Stimulated activated CD4-positive, alpha-beta T cell treated with anti-CD3 and anti-CD28 coated beads, Interleukin-4, amount 100 ng/mL, for 1 hour (primary cell): ENCODE results near the gene TTLL11.
"Not testable (repeated sequence)": the region's sequence is repeated elsewhere in the genome, so short reads cannot be mapped to it uniquely, and the experiment has no call there.

Experiments
- DNase-seq: peaks from one replicate; pipeline ENCODE4 v3.0.0-alpha.2; 2020

The TTLL11 gene

DNA sequence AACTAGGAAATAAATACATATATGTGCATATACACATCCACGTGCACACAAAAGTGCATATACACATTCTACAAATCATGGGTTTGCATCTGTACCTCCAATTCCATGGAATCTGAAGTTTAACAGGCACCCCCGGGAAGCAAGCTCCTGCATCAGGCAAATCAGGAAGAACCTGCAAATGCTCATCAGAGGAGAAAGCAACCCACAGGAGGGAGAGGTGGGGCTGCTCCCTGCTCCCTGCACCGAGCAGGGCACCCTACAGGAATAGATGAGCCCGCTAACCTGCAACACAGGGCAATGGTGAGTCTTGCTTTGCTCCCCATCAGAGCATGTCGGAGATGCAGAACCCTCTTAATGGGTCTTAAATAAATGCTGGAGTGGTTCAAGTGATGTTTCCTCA lies 290.4 kb downstream of the TTLL11 start:
- no peak for DNase-seq

DNA sequence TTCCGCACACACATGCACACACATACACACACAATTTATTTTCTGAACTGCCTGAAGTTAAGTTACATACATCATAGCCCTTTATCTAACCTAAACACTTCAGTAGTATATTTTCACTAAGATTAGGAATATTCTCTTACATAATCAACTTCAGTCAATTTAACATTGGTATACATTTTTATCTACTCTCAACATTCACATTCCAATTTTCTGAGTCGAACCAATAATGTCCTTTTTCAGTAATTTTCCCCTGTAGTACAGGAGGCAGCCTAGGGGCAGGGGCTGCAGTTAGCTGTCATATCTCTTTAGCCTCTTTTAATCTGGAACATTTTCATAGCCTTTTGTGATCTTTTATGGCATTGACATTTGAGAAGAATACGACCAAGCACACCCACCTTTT lies 291.5 kb downstream of the TTLL11 start:
- DNase-seq: no peak

DNA sequence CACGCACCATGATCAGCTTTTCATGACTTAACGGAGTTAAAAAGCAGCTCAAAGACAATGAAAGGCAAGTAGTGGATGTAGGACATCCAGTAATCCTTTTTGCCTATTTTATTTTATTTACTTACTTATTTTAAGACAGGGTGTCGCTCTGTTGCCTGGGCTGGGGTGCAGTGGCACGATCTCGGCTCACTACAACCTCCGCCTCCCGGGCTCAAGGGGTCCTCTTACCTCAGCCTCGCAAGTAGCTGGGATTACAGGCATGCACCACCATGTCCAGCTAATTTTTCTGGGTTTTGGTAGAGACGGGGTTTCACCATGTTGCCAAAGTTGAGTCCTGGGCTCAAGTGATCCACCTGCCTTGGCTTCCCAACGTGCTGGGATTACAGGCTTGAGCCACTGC lies 292.7 kb downstream of the TTLL11 start:
- no peak for DNase-seq

GRCh38 chr9:121798941-121799340 lies 294.2 kb downstream of the TTLL11 start:
- no peak for DNase-seq

DNA sequence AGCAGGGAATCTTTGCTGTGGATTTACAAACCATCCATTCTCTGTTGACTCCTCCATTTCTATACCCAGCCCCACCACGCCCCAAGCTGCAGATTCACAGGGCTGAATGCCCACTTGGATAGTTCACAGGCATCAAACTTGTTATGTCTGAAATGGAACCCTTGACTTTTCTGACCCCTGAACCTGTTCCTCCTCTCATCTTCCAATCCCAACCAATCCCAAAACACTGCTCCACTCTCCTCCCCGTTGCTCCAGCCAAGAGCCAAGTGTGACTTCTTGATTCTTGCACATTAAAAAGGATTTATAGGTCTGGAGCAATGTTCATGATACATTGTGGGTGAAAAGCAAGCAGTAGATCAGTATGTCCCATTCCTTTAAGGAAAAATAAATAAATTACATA lies 296.0 kb downstream of the TTLL11 start:
- DNase-seq: no peak

DNA sequence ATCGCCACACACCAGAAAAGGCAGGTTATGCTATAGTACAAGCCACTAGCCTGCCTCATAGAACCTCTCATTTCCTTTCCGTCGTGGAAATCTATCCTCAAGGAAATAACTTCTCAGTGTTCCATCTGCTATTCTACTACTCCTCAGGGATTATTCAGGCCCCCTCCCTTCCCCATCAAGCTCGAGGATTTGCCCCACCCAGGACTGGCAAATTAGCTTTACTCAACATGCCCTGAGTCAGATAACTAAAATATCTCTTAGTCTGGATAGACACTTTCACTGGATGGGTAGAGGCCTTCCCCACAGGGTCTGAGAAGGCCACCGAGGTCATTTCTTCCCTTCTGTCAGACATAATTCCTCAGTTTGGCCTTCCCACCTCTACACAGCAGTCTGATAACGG lies 298.8 kb downstream of the TTLL11 start:
- DNase-seq: not testable (repeated sequence)

GRCh38 chr9:121792476-121792875 lies 300.6 kb downstream of the TTLL11 start:
- DNase-seq: not testable (repeated sequence)

DNA sequence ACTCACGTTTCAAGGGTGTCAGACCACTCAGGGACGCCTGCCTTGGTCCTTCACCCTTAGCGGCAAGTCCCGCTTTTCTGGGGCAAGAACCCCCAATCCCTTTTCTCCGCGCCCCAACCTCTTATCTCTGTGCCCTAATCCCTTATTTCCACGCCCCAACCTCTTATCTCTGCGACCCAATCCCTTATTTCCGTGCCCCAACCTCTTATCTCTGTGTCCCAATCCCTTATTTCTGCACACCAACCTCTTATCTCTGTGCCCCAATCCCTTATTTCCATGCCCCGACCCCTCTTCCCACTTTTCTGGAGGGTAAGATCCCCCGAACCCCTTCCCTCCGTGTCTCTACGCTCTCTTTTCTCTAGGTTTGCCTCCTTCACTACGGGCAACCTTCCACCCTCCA lies 302.3 kb downstream of the TTLL11 start:
- DNase-seq: no peak

DNA sequence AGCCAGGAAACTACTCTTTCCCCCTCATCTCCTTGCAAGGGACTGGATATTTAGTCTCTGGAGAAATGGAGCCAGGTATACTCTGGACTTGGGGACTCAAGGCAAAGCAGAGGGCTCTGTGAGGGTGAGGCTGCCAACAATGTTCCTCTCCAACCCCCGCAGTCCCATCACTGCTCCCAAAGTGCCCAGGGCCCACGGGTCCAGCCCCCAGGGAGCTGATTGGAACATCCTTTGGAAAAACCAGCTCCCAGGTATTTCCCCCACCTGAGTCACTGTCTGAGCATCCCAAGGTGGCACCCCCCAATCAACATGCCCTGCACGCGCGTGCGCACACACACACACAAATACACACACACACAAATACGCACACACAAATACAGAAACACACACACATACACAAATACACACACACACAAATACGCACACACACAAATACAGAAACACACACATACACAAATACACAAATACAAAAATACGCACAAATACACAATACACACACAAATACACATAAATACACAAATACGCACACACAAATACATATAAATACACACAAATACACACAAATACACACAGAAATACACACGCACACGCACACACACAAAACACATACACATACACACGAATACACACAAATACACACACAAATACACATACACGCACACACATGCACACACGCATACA lies 304.3 kb downstream of the TTLL11 start:
- DNase-seq: no peak

DNA sequence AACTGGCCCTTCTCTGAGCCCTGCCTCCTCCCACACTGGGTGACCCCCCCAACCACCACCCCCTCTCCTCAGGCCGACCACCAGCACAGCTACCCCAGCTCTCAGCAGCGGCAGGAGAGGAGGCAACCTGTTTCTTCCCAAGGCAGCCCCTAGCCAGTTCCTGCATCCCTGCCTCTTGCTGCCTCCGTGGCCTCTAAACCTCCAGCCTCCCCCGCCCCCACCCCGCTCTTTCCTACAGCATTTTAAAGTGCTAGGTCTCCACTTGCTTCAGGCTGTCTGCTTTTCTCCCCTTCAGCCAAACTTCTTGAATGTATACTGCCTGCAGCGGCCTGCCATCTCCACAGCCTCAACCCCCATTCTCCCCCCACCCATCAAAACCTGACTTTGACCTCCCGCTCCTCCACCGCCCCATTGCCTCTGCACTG lies 306.1 kb downstream of the TTLL11 start:
- no peak for DNase-seq

DNA sequence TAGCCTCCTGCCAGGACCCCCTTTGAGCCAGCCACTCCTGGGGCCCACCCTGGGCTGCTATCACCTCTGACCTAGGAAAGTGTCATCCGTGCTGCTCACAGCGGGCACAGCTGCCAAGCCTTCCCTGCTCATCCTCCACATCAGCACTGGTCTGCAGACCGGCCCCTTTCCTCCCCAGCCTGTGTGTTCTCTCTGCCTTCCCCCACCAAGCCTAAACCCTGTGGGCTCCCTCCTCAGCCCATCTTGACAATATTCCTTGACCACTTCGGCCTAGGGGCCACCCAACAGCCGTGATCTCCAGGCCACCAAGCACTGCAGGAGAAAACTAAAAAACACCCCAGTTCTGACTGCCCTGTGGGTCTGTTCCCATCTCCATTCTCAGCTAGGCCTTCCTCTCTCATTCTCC lies 306.6 kb downstream of the TTLL11 start:
- no peak for DNase-seq

DNA sequence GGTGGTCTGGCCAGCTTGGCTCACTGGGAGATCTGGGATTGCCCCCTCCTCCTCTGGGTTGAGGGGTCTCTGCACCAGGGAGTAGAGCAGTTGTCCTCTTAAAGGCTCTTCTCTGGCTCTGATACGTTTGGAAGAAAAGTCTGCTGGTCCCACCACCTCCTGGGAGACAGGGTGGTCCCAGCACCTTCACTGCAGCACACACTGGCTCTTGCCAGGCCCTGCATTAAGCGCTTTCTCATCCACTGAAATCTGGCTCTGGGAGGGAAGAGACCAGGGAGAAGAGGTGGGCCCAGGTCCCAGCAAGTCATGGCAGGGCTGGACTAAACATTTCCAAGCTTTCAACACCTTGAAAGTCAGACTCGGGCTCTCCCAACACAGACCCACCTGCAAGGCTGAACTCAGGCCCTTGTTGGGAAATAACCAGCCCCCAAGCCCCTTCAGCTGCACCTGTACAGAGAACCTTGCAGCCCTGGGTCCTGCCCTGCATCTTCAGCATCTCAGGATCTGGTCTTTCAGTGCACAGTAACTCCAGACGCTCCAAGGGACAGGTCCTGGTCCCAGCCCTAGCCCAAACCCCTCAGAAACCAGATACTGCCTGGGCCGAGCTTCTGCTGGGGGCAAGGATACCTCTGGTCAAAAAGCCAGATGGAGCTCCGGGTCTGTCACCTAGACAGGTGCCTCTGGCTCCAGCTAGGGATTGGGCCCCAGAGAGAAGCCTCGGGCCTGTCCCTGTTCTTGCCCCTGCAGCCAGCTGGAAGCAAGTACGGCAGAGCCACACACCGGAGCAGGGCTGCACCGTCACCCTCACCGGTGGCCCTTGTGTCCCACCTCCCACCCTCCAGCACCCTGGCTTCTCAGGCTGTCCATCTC lies 307.2 kb downstream of the TTLL11 start:
- no peak for DNase-seq

DNA sequence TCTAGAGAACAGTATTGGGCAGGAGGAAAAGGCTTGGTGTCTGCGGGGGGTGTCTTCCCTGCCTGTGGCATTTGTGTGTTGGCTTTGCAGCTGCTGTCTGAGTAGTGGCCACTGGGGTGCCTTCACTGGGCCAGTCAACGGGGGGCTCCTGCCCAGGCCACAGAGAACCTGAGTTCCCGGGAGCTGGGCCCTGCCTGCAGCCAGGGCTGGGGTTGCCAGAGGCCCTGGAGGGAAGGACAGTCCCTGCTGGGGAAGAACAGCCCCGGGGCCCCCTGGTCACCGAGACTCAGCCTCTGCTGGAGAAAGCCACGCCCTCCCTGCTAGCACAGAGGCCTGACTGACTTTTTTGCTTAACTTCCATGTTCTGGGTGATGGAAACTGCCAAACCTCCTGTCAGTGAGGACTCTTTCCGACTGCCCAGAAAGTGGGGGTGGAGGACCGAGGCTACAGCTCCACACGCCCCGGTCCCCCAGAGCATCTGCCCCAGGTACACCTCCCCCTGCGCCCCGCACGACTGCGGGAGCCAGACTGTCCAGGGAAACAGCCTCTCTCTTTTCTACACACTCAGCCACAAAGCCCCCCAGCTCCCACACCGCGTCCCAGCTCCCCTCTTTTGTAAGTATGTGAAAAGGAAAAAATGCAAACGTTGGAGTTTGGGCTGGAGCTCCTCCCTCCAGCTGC lies 308.2 kb downstream of the TTLL11 start:
- no peak for DNase-seq

DNA sequence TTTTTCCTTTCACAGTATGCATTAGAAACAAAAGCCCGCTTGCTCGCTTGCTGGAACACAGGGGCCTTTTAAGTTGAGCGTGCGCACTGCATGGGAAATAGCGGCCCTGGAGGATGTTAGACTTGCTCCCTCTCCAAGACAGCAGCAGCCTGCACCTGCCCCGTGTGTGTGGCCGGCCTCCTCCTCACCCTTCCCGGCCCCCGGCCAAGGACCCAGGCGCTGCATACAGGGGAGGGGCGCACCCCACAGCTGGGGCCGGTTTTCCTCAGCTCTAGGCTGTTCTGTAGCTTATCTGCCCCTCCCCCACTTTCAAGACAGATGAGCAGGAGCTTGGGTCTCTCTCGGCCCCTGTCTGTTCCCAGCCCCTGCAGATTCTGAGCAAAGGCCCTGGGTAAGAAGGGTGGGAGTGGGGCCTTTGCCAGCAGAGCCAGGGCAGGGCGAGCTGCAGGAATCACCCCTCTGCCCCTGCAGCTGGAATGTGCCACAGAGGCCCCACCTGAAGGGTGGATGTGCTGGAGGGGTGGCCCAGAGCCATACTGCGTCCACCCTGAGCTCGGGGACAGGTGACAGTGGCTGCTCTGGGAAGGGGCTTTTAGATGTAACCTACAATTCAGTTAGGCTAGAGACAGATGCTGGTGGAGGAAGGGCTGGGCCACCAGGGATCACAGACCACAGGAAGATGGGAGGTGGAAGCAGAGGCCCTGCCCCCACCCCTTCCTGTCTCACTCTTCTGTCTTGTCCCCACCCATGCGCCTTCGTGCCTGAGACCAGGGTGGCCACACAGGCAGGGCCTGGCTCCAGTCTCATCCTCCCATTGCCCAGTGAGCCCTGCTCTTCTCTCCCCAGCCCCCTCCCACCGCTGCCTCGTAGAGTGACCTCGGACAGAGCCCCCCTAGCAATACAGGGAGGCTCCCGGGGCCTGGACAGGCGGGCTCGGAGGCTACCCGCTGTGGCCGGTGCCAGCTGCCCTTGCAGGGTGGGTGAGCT lies 309.3 kb downstream of the TTLL11 start:
- DNase-seq: no peak

- no peak for DNase-seq
Measured at GRCh38 chr9:121783111-121783510, 310.0 kb downstream of the TTLL11 start.

GRCh38 chr9:121782514-121783110 lies 310.5 kb downstream of the TTLL11 start:
- DNase-seq: no peak

DNA sequence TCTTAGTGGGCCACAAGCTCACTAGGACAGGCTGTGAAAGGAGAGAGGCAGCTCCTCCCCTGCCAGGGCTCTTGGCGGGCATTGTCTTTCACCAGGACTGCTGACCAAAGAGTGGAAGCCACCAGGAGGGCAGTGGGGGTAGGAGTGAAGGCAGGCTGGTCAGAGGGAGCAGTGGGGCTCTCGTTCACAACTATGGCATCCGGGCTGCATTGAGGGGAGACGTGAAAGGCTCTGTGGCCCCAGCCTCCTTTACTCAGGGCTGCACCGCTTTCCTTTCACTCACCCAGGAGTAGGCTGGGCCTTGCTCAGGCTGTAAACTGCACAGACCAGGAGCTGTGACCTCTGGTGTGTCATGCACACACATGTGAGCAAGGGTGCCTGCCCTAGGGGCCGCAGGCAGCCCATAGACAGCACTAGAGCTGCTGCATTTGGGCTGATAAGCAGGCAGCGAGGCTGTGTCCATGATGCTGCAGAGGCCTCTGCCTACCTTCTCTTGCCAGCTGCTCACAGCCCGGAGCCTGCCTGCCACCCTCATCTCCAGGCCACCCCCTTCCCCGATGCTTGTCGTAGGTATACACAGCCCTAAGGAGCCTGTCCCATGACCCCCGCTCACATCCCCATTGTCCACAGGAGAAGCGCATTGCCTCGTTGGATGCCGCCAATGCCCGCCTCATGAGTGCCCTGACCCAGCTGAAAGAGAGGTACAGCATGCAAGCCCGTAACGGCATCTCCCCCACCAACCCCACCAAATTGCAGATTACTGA lies 311.2 kb downstream of the TTLL11 start:
- DNase-seq: no peak

GRCh38 chr9:121781145-121781548 lies 312.0 kb downstream of the TTLL11 start:
- no peak for DNase-seq

DNA sequence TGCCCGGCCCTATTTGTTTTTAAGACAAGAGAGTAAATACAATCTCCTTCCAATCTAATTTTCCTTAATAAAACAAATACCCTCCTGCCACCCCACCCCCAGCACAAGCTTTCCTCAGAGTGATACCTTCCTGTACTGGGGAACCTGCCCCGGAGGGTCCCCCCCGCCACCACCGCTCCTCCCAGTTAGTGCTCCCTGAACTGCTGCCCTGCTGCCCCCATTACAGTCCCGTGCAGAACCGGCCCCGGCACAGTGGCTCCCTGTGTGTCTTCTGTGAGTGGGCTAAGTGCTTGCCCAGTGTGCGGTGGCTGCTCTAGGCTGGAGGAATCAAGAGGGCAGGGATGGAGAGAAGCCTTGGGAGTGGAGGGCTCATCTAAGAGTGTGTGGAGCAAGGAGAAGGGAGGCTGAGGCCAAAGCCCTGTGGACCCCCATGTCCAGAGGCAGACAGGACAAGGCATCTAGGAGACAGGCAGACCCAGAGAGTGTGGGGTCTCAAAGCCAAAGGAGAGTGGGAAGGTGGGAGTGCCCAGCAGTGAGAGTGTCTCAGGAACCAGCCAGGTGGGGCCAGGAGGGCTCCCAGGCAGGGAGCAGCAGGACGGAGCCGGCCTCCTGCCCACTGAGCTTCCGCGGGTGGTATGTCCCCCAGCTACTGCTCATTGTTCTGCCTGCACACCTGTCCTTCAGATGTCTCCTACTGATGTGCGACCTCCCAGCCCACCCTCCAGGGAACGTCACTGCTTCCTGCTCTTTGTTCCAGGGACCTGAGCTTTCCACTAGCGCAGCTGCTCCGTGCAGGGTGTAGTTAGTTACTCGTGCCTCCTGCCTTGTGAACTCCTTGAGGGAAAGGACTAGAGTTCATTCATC lies 312.7 kb downstream of the TTLL11 start:
- DNase-seq: no peak

DNA sequence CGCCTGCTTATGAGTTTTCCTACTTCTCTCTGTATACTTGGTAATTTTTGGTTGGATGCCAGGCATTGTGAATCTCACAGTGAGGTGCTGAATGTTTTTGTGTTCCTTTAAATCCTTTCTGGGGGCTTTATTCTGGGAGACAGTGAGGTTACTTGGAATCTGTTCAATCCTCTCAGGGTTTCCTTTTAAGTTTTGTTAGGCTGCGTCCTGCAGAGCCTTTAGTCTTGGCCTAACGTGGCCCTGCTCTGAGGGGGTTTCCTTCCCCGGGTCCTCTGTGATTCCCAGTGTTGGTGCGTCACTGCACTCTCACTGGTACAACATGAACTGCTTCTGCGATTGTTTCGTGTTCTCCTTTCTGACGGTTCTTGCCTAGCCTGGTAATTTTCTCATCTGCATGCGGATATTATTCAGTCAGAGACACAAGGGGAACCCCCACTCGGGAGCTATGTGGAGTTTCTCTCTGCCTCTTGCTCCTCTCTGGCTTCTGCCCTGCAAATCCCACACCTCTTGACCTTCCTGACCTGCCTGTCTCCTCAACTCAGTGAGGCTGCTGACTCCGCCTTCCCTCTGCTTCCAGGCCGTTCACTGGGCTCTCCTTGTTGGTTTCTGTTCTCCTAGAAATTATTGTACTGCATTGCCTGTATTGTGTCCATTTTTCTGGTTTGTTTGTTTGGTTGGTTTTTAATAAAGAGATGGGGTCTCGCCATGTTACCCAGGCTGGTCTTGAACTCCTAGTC lies 313.6 kb downstream of the TTLL11 start:
- DNase-seq: no peak
